Left cardiac atrium (tissue), 4 donors: ENCODE results near the gene LYSMD3. TPM values are rescaled to one million over a fixed set of nuclear protein-coding genes. Genes with fewer than 3 reads are reported as not detected.
"Not testable (repeated sequence)": the region's sequence is repeated elsewhere in the genome, so short reads cannot be mapped to it uniquely, and the experiment has no call there.

Source experiments
- ATAC-seq, 2 donors: fragments of 200-7000 bp; cut with Tn5 transposase; one replicate each; pipeline ENCODE4 v1.9.1; 2020; ENCODE audit warnings: mild to moderate bottlenecking in 2 of 2, moderate library complexity in 2 of 2
- DNase-seq: peaks from one replicate; pipeline ENCODE4 v3.0.0-alpha.2; 2020
- intact Hi-C, 2 donors: fragments of 100-400 bp; cut with DNase I; formaldehyde crosslinking; loops; one replicate each; pipeline versions ENCODE4 v1.14.1 to v1.15.1; 2022 to 2023
- long read RNA-seq: library from polyadenylated mRNA; unstranded; transcript quantifications from one replicate; pipeline ENCODE4 v2.0.0, GENCODE V29; 2021
- total RNA-seq, 2 donors: library from RNA; stranded (reverse); fragmentation: NEBNext Ultra II Directional; extraction: Animal tissue kit (Norgen Biotek cat#: 25700); gene quantifications; one replicate each; pipeline ENCODE4 v1.2.1, GENCODE V29; 2021
- donor health status: DM: no; HTN: yes; CAD: no.
- donor health status: DM: no; HTN: yes; CAD: no; lungs with severe emphysema.
- donor health status: DM: yes; HTN: yes; CAD: no.
- donor health status: Dilated cardiomyopathy.

LYSMD3 gene
- 10 to 100 TPM; 17.3 to 30.0 TPM for total RNA-seq
- long read RNA-seq, full-length matches to known transcripts, result 36 of 46 reads
- long read RNA-seq, partial matches to known transcripts, result 2 of 46 reads
- long read RNA-seq, other reads (novel, unspliced or antisense), result 8 of 46 reads

DNA sequence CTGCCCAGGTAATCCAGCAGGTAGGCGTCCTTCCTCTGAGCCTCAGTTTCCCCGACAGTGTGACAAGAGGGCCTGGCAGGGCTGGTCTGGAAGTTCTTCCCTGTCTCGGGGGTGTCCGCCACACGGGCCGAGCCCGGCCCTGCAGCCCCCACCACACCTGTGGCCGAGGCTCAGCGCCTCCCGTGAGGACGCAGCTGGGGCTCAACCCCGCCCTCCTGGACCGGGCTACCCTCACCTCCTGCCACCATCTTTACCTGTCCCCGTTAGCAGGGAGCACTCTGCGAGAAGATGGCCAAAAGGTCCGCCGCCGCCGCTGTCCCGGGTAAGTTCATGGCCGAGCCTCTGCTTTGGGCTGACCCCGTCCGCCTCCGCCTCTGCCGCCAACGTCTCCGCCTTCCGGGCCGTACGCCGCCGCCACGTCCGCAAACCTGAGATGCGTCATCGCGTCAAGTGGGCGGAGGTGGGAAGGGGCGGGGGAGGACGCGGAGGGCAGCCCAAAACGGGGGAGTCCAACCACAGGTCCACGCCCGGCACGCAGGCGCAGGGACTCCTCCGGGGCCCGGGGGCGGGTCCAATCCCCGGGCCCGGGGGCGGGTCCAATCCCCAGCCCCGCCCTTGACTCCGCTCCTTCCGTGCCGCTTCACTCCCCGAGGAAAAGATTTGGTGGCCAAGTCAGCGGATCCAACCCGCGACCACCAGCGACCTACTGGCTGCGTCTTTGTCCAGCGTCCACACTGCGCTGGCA is at the start of gene LYSMD3:
TSS of gene LYSMD3 (minus strand) at position 391 of the 745 bp plus-strand sequence. CDS start 4,295 bp downstream, outside the sequence.
- ATAC-seq, result peak; percentile 99 to 100
- peak; percentile 98 for DNase-seq
- intact Hi-C loops, result loop anchor here in 1 of 2 donors (2.0 kb wide), 1 partner anchor 55 kb away; the partner anchor contains the start of genes MBLAC2 and POLR3G

- intact Hi-C loops, ATAC-seq, DNase-seq: not testable (repeated sequence)
Observed at GRCh38 chr5:90576566-90576965, 47.2 kb upstream of the LYSMD3 start.

GRCh38 chr5:90575712-90576111 is 46.3 kb upstream of the LYSMD3 start:
- intact Hi-C loops, result no loop called here
- no peak for DNase-seq
- no peak for ATAC-seq

GRCh38 chr5:90571147-90571773 is 41.9 kb upstream of the LYSMD3 start:
- intact Hi-C loops, result no loop called here
- ATAC-seq (no peak), DNase-seq (no peak)

DNA sequence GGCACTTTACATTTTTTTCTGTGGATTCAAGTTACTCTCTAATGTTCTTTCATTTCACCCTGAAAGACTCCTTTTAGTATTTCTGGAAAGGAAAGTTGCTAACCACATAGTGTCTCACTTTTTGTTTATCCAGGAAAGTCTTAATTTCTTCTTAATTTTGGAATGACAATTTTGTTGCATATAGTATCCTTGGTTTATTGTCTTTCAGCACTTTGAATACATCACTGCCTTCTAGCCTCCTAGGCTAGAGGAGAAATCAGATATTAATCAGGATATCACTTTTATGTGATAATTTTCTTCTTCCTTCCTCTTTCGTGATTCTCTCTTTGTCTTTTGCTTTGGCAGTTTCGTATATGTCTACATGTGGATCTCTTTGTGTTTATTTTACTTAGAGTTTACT is 40.6 kb upstream of the LYSMD3 start:
- DNase-seq, result no peak
- intact Hi-C loops, result no loop called here
- no peak for ATAC-seq

GRCh38 chr5:90569084-90569483 is 39.7 kb upstream of the LYSMD3 start:
- intact Hi-C loops, result no loop called here
- ATAC-seq (no peak), DNase-seq (no peak)

GRCh38 chr5:90565491-90565890 is 36.1 kb upstream of the LYSMD3 start:
- ATAC-seq (no peak), DNase-seq (no peak)
- intact Hi-C loops, result no loop called here

DNA sequence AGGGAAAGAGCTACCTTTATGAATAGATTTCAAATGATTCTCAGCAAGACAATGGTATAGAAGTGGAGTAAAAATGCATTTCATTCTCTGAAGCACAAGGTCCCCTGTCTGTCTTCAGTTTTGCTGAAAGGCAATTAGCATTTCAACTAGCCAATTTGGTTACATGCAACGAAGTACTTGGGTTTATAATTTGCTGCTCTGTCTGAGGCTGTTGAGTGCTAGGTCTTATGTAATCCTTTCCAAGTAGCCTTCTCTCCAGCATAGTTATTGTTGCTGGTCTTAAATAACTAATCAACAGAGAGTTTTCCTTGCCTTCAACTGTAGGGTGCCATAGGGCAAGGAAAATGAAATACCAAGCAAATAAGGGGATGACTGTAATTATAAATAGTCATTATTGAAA is 33.7 kb upstream of the LYSMD3 start:
- ATAC-seq, result no peak
- intact Hi-C loops, result no loop called here
- DNase-seq, result no peak

GRCh38 chr5:90562341-90562740 is 33.0 kb upstream of the LYSMD3 start:
- intact Hi-C loops, result no loop called here
- no peak for ATAC-seq

GRCh38 chr5:90561766-90562165 is 32.4 kb upstream of the LYSMD3 start:
- ATAC-seq (no peak), DNase-seq (no peak)
- intact Hi-C loops, result no loop called here

More at GRCh38 chr5:90562341-90562740, 33.0 kb upstream of the LYSMD3 start:
- DNase-seq, result no peak

- ATAC-seq (no peak), DNase-seq (no peak)
- intact Hi-C loops, result no loop called here
Observed at GRCh38 chr5:90560771-90561170, 31.4 kb upstream of the LYSMD3 start.

DNA sequence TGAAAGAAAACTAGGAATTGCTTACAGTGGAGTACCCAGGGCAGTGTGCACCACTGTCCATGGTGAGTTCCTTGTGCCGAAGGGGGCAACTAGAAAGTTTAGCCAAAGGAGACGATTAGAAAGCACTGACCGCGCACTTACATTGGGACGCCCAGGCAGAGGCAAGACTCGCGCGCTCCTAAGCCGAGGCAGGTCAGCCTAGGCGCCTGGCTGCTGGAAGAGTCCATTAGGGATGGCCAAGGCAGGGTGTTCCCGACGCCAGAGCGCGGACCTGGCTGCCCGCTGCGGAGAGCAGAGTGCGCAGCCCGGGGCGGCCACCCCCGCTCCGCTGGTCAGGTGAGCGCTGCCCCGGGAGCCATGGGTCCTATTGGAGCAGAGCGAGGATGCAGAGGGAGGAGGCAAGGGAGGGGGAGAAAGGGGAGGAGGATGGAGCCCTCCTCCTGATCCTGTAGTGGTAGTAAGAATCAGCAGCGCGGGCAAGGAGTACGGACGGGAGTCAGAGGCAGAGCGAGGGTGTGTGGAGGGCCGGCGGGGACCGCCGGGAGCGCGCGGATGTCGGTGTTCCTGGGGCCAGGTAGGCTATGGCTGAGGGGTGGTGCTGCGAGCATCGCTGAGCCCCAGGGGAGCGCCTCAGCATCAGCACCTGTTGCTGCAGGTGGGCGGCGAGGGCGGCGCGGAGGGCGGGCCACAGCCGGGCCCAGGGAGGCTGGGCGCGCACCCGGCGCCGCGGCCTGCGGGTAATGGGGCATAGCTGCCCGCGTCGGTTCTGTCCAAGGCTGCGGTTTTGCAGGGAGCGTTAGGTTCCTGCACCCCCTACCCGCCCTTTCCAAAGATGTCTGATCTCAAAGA is 29.2 kb upstream of the LYSMD3 start, which contains the start of gene ADGRV1:
TSS of gene ADGRV1 (plus strand) at position 454 of the 849 bp plus-strand sequence. CDS start at position 553, 99 bp downstream.
- peak; percentile 32 for DNase-seq
- peak; percentile 63 to 99 for ATAC-seq

DNA sequence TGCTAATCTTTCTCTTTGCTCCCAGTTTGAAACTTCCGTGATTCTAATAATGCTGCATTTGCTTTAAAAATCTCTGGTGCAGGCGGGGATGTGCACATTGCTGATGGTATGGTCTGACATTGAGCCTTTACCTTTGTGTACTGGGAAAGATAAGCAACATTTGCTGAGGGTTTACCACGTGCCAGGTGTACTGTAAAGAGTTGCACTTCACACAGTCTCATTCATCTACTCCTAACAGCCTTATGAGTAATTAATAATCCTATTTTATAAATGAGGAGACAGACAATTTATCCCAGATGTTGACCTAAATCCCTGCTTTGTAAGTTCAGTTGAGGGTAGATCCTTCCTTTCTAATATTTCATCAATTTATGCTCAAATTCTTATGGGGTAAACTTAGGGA is 28.5 kb upstream of the LYSMD3 start:
- intact Hi-C loops, result no loop called here
- DNase-seq (no peak), ATAC-seq (no peak)

More for the DNA sequence above, 29.2 kb upstream of the LYSMD3 start, which contains the start of gene ADGRV1:
- intact Hi-C loops, result no loop called here

- no peak for ATAC-seq
- DNase-seq, result no peak
- intact Hi-C loops, result no loop called here
Observed at GRCh38 chr5:90557391-90557790, 28.0 kb upstream of the LYSMD3 start.

DNA sequence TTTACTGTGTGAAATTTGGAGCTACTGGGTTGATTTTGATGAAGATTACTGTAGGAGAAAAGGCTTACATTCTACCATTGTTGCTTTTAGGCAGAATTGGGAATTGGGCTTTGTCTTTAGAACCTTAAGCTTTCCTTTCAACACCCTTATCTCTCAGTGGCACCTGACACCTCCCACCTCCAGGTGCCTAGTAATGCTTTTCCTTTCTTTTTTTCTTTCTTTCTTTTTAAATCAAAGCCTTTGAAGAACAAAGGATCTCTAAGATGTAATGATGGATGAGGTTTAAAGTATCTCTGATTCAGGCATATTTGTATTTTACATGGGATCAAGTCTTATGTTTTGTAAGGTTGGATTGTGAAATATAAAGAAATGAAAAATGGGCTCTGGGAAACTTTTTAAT is 26.3 kb upstream of the LYSMD3 start:
- intact Hi-C loops, result no loop called here
- no peak for DNase-seq
- no peak for ATAC-seq

GRCh38 chr5:90554358-90555006 is 25.1 kb upstream of the LYSMD3 start:
- intact Hi-C loops, result no loop called here
- DNase-seq (no peak), ATAC-seq (no peak)

DNA sequence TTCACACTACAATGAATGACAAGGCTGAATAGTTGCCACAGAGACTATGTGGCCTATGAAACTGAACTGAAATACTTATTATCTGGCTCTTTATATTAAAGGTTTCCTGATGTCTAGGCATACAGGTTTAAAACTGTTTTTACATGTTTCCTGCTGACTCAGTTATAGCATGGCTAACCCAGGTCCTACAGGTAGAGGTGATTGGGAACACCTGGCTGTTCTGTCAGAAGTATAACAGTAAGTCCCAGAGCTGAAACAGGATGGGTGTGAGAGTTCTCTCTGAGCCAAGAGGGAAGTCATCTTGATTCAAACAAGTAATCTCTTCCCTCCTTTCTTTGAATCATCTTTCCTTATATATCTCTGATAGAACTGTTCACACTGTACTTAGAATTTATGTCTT is 24.3 kb upstream of the LYSMD3 start:
- DNase-seq, result no peak
- no peak for ATAC-seq
- intact Hi-C loops, result no loop called here

DNA sequence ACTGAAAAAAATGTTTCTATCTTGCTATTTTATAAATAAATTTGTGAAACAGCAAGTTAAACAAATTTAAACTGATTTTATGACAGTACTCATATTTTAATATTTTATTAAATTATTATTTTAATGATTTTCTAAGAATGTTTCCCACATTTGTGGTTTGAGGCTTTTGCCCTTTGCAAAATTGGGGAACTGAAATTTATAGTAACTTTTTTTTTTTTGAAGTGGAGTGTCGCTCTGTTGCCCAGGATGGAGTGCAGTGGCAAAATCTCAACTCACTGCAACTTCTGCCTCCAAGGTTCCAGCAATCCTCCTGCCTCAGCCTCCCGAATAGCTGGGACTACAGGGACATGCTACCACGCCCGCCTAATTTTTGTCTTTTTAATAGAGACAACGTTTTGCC is 22.0 kb upstream of the LYSMD3 start:
- intact Hi-C loops, result no loop called here
- ATAC-seq (no peak), DNase-seq (no peak)

- ATAC-seq, result no peak
- no peak for DNase-seq
- intact Hi-C loops, result no loop called here
Observed at GRCh38 chr5:90550963-90551362, 21.6 kb upstream of the LYSMD3 start.
